A673 (cell line): ENCODE data around the gene SEMA5A.

ENCODE experiments used
- EZH2 ChIP-seq: fragments of 200-600 bp; sonication (generic); IDR thresholded peaks from 2 replicates; pipeline ENCODE4 v1.6.1; 2017; ENCODE audit warnings: borderline replicate concordance, low read depth, mild to moderate bottlenecking, mixed read lengths, antibody characterized with exemption, low read length; ENCODE audit not compliant: poor library complexity, severe bottlenecking
- TF ChIP-seq, protein P1 (sequence below): fragments of 300-800, 200-600 bp; sonication (generic); conservative IDR thresholded peaks from 2 replicates; pipeline ENCODE4 v1.5.1; 2017; ENCODE audit warnings: low read depth, mild to moderate bottlenecking, antibody characterized with exemption, low read length, moderate library complexity, mixed read lengths

DNA sequence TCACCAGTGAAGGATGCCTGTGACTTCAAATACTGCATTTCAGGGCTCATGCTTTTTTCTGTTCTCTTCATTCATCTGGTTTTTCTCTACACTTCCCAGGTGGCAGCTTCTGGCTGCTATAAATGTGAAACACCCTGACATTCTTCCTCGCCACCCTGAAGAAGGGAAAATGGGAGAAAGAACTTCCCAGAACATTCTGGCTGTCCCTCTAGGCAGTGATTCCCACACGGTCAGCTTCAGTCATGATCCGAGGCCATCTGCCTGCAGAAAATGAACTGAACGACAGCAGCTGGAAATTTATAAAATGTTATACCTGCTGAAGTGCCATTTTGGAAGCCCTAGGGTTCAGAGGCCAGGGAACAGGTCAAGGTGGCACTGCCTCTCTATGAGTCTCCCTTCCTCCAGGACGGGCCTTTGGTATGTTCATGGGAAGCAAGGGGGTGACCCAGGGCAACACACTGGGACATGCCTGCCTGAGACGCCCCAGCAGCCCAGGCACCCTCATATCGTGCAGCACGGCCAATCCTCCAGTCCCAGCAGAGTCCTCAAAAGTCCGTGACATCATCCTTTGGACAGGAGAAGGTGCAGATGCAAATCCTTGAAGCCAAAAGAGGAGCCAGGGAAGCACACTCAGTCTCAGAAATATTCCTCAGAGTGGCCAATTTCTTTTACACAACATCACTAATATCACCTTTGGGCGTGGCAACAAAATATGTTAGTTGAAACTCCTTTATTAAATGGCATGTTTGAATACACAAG is 107.1 kb downstream of the SEMA5A start:
- TF ChIP-seq, protein P1, sequence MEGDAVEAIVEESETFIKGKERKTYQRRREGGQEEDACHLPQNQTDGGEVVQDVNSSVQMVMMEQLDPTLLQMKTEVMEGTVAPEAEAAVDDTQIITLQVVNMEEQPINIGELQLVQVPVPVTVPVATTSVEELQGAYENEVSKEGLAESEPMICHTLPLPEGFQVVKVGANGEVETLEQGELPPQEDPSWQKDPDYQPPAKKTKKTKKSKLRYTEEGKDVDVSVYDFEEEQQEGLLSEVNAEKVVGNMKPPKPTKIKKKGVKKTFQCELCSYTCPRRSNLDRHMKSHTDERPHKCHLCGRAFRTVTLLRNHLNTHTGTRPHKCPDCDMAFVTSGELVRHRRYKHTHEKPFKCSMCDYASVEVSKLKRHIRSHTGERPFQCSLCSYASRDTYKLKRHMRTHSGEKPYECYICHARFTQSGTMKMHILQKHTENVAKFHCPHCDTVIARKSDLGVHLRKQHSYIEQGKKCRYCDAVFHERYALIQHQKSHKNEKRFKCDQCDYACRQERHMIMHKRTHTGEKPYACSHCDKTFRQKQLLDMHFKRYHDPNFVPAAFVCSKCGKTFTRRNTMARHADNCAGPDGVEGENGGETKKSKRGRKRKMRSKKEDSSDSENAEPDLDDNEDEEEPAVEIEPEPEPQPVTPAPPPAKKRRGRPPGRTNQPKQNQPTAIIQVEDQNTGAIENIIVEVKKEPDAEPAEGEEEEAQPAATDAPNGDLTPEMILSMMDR, result no peak
- no peak for TF ChIP-seq EZH2
